Measurements from ENCODE around the gene ADAM11.
A peak's percentile ranks its signal among the peaks of the same experiment; 100 is the strongest.
"Not testable (repeated sequence)": the region's sequence is repeated elsewhere in the genome, so short reads cannot be mapped to it uniquely, and the experiment has no call there.

Gene ADAM11

DNA sequence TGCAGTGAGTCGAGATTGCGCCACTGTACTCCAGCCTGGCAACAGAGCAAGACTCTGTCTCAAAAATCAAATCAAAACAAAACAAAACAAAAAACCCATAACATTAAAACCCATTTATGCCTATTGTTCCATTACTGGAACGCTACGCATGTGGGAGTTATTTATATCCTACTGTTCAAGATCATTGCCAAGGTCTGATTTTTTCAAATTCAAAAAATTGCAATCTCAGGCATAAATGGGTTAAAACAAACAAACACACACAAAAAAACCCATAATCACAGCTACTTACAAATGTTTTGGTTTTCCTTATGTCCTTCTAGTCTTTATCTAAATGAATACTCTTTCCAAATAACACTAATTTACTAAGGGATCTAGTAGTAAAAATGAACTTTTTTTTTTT, 53.5 kb downstream of the ADAM11 start:
- H3K4me1 ChIP-seq (ENCODE audit: control insufficient read depth, insufficient read depth, low read length, poor library complexity, severe bottlenecking) = no peaks in the 10 kb centered on the region
- no peaks in the 10 kb centered on the region for H3K36me3 ChIP-seq (ENCODE audit: control insufficient read depth, insufficient read depth, low read length)
- H3K9me3 ChIP-seq (ENCODE audit: control insufficient read depth, low read length) = no peaks in the 10 kb centered on the region
- no peaks in the 10 kb centered on the region for H3K27me3 ChIP-seq (replicated peaks; ENCODE audit: control insufficient read depth, insufficient read depth, low read length, poor library complexity, severe bottlenecking)
- no peak for DNase-seq
- no peak overlapping the region for H3K27ac ChIP-seq (ENCODE audit: insufficient read depth, low read length, poor library complexity, severe bottlenecking)
- no peak overlapping the region for H3K4me3 ChIP-seq (ENCODE audit: insufficient read depth, low read depth, low read length, poor library complexity, severe bottlenecking)

DNA sequence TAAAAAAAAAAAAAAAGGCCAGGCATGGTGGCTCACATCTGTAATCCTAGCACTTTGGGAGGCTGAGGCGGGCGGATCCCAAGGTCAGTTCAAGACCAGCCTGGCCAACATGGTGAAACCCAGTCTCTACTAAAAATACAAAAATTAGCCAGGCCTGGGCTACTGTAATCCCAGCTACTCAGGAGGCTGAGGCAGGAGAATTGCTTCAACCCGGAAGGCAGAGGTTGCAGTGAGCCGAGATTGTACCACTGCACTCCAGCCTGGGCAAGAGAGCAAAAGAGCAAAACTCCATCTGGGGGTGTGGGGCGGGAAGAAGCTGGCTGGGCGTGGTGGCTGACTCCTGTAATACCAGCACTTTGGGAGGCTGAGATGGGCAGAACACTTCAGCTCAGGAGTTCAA, 59.7 kb downstream of the ADAM11 start:
- H3K4me1 ChIP-seq (ENCODE audit: control insufficient read depth, insufficient read depth, low read length, poor library complexity, severe bottlenecking); H3K36me3 ChIP-seq (ENCODE audit: control insufficient read depth, insufficient read depth, low read length); H3K9me3 ChIP-seq (ENCODE audit: control insufficient read depth, low read length); H3K27ac ChIP-seq (ENCODE audit: insufficient read depth, low read length, poor library complexity, severe bottlenecking); H3K4me3 ChIP-seq (ENCODE audit: insufficient read depth, low read depth, low read length, poor library complexity, severe bottlenecking); DNase-seq; H3K27me3 ChIP-seq (replicated peaks; ENCODE audit: control insufficient read depth, insufficient read depth, low read length, poor library complexity, severe bottlenecking): not testable (repeated sequence)

GRCh38 chr17:44820631-44821212, 61.9 kb downstream of the ADAM11 start:
- Histone ChIP-seq H3K4me1 (ENCODE audit: control insufficient read depth, insufficient read depth, low read length, poor library complexity, severe bottlenecking) (no peaks in the 10 kb centered on the region), H3K27me3 (replicated peaks; ENCODE audit: control insufficient read depth, insufficient read depth, low read length, poor library complexity, severe bottlenecking) (no peaks in the 10 kb centered on the region), H3K9me3 (ENCODE audit: control insufficient read depth, low read length) (no peaks in the 10 kb centered on the region), H3K4me3 (ENCODE audit: insufficient read depth, low read depth, low read length, poor library complexity, severe bottlenecking) (no peak overlapping the region), H3K27ac (ENCODE audit: insufficient read depth, low read length, poor library complexity, severe bottlenecking) (no peak overlapping the region), H3K36me3 (ENCODE audit: control insufficient read depth, insufficient read depth, low read length) (no peaks in the 10 kb centered on the region)
- no peak for DNase-seq

DNA sequence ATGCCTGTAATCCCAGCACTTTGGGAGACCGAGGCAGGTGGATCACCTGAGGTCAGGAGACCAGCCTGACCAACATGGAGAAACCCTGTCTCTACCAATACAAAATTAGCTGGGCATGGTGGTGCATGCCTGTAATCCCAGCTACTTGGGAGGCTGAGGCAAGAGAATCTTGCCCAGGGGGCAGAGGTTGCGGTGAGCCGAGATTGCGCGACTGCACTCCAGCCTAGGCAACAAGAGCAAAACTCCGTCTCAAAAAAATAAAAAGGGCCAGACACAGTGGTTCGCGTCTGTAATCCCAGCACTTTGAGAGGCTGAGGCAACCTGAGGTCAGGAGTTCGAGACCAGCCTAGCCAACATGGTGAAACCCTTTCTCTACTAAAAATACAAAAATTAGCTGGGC, 66.4 kb downstream of the ADAM11 start:
- not testable (repeated sequence) for H3K4me3 ChIP-seq (ENCODE audit: insufficient read depth, low read depth, low read length, poor library complexity, severe bottlenecking); H3K36me3 ChIP-seq (ENCODE audit: control insufficient read depth, insufficient read depth, low read length); DNase-seq; H3K4me1 ChIP-seq (ENCODE audit: control insufficient read depth, insufficient read depth, low read length, poor library complexity, severe bottlenecking); H3K27ac ChIP-seq (ENCODE audit: insufficient read depth, low read length, poor library complexity, severe bottlenecking); H3K9me3 ChIP-seq (ENCODE audit: control insufficient read depth, low read length)
- peaks cover 29% of the 10 kb centered on the region for H3K27me3 ChIP-seq (replicated peaks; ENCODE audit: control insufficient read depth, insufficient read depth, low read length, poor library complexity, severe bottlenecking)

- H3K36me3 ChIP-seq (ENCODE audit: control insufficient read depth, insufficient read depth, low read length) = no peaks in the 10 kb centered on the region
- no peak overlapping the region for H3K27ac ChIP-seq (ENCODE audit: insufficient read depth, low read length, poor library complexity, severe bottlenecking)
- H3K4me3 ChIP-seq (ENCODE audit: insufficient read depth, low read depth, low read length, poor library complexity, severe bottlenecking) = no peak overlapping the region
- peaks cover 6% of the 10 kb centered on the region for H3K4me1 ChIP-seq (ENCODE audit: control insufficient read depth, insufficient read depth, low read length, poor library complexity, severe bottlenecking)
- H3K9me3 ChIP-seq (ENCODE audit: control insufficient read depth, low read length) = no peaks in the 10 kb centered on the region
- H3K27me3 ChIP-seq (replicated peaks; ENCODE audit: control insufficient read depth, insufficient read depth, low read length, poor library complexity, severe bottlenecking) = peaks cover 40% of the 10 kb centered on the region
- DNase-seq = no peak
These were observed 67.5 kb downstream of the ADAM11 start for GRCh38 chr17:44826123-44826790.

GRCh38 chr17:44827863-44828262, 69.1 kb downstream of the ADAM11 start:
- Histone ChIP-seq H3K27ac (ENCODE audit: insufficient read depth, low read length, poor library complexity, severe bottlenecking) (no peak overlapping the region), H3K27me3 (replicated peaks; ENCODE audit: control insufficient read depth, insufficient read depth, low read length, poor library complexity, severe bottlenecking) (peaks cover 42% of the 10 kb centered on the region), H3K9me3 (ENCODE audit: control insufficient read depth, low read length) (no peaks in the 10 kb centered on the region), H3K4me3 (ENCODE audit: insufficient read depth, low read depth, low read length, poor library complexity, severe bottlenecking) (no peak overlapping the region), H3K36me3 (ENCODE audit: control insufficient read depth, insufficient read depth, low read length) (no peaks in the 10 kb centered on the region), H3K4me1 (ENCODE audit: control insufficient read depth, insufficient read depth, low read length, poor library complexity, severe bottlenecking) (peaks cover 6% of the 10 kb centered on the region)
- no peak for DNase-seq

DNA sequence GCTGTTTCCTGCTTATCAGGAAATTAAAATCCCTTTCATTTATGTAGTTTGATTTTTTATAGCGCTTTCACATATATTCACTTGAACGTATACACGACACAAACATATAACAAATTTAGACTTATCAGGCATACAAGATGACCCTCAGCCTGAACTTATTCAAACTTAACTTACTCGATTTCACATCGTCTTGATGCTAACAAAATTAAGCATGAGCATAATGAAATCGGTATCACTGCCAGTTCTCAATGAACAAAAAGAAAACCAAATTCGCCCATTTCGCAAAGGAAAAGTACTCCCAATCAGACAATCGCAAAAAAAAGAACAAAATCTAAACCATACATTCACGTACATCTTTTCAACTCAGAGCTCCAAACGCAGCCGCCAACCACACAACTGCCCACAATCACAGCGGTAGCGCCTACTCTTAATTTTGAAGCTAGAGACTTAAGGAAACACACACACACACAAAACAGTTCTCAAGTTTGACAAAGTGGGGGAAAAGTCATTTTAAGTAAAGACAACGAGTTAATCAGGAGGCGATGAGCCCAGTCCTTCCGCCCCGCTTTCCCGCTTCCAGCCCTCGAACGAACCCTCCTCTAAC, 70.2 kb downstream of the ADAM11 start:
- Histone ChIP-seq H3K4me3 (ENCODE audit: insufficient read depth, low read depth, low read length, poor library complexity, severe bottlenecking) (peak overlapping the region; percentile 46), H3K27me3 (replicated peaks; ENCODE audit: control insufficient read depth, insufficient read depth, low read length, poor library complexity, severe bottlenecking) (peaks cover 42% of the 10 kb centered on the region), H3K27ac (ENCODE audit: insufficient read depth, low read length, poor library complexity, severe bottlenecking) (no peak overlapping the region), H3K36me3 (ENCODE audit: control insufficient read depth, insufficient read depth, low read length) (no peaks in the 10 kb centered on the region), H3K4me1 (ENCODE audit: control insufficient read depth, insufficient read depth, low read length, poor library complexity, severe bottlenecking) (peaks cover 6% of the 10 kb centered on the region), H3K9me3 (ENCODE audit: control insufficient read depth, low read length) (no peaks in the 10 kb centered on the region)
- DNase-seq = no peak

DNA sequence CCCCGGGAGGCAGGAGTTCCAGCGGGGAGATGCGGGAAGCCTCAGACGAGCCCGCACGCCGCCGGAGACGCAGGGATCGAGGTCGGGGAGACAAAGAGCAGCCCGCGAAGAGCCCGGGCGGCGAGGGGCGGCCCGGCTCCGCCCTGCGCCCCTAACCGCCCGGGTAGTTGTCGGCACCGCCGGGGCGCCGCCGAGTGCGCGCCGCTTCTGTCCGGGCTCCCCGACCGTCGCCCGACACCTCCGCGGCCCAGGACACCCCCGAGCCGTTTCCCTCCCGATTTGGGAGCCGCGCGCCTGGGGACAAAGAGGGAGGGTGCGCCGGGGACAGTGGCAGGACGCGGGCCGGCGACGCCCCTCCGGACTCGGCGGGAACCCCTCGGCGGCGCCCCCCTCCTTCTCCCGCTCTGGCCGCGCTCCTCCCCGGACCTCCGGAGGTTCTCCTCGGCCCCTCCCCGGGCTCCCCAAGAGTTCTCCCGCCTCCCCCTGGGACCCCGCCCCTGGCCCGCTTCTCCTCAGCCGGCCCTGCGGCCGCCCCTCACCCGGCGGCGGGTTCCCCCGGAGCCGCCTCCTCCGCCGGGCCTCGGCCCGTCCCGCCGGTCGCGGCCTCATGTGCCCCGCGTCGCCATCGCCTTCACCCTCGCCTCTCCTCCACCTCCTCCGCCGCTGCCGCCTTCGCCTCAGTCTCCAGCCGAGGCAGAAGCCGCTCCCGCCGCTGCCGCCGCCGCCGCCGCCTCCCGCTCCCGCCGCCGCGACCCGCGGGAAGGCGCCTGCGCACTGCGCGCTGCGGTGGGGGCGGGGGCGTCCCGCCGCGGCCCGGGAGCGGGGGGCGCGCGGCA, 71.0 kb downstream of the ADAM11 start, which contains the start of gene GJC1:
TSS of gene GJC1 (minus strand) at position 765 of the 836 bp plus-strand sequence. CDS start 24,470 bp downstream, outside the sequence.
- Histone ChIP-seq H3K9me3 (ENCODE audit: control insufficient read depth, low read length) (no peaks in the 10 kb centered on the region), H3K36me3 (ENCODE audit: control insufficient read depth, insufficient read depth, low read length) (no peaks in the 10 kb centered on the region), H3K4me3 (ENCODE audit: insufficient read depth, low read depth, low read length, poor library complexity, severe bottlenecking) (peak within 1 kb of the TSS; percentile 46), H3K27me3 (replicated peaks; ENCODE audit: control insufficient read depth, insufficient read depth, low read length, poor library complexity, severe bottlenecking) (peaks cover 42% of the 10 kb centered on the region), H3K27ac (ENCODE audit: insufficient read depth, low read length, poor library complexity, severe bottlenecking) (no peak within 1 kb of the TSS), H3K4me1 (ENCODE audit: control insufficient read depth, insufficient read depth, low read length, poor library complexity, severe bottlenecking) (peaks cover 6% of the 10 kb centered on the region)
- DNase-seq = no peak

GRCh38 chr17:44830359-44831288, 71.8 kb downstream of the ADAM11 start:
- Histone ChIP-seq H3K27me3 (replicated peaks; ENCODE audit: control insufficient read depth, insufficient read depth, low read length, poor library complexity, severe bottlenecking) (peaks cover 42% of the 10 kb centered on the region), H3K36me3 (ENCODE audit: control insufficient read depth, insufficient read depth, low read length) (no peaks in the 10 kb centered on the region), H3K27ac (ENCODE audit: insufficient read depth, low read length, poor library complexity, severe bottlenecking) (no peak overlapping the region), H3K9me3 (ENCODE audit: control insufficient read depth, low read length) (no peaks in the 10 kb centered on the region), H3K4me3 (ENCODE audit: insufficient read depth, low read depth, low read length, poor library complexity, severe bottlenecking) (peak overlapping the region; percentile 39), H3K4me1 (ENCODE audit: control insufficient read depth, insufficient read depth, low read length, poor library complexity, severe bottlenecking) (peaks cover 6% of the 10 kb centered on the region)
- DNase-seq = no peak

All from effector memory CD4-positive, alpha-beta T cell (primary cell).